ENCODE measurements around the gene FAM210A.

Gene FAM210A

GRCh38 chr18:13726232-13726971 is at the start of gene FAM210A, which contains the start of gene RNMT:
Gene FAM210A, minus strand, starts transcription at chr18:13726558. Its CDS starts 44,481 bp downstream, at chr18:13682077.
Gene RNMT, plus strand, starts transcription at chr18:13726673. Its CDS starts 4,845 bp downstream, at chr18:13731518.
- Histone ChIP-seq H3K27me3 (ENCODE audit: control insufficient read depth, insufficient read depth, low read length) (no peaks in the 10 kb centered on the region), H3K4me1 (peaks cover 7% of the 10 kb centered on the region)

GRCh38 chr18:13775058-13775457 is 48.7 kb upstream of the FAM210A start:
- no peaks in the 10 kb centered on the region for H3K4me1 ChIP-seq
- TF ChIP-seq, protein P1, sequence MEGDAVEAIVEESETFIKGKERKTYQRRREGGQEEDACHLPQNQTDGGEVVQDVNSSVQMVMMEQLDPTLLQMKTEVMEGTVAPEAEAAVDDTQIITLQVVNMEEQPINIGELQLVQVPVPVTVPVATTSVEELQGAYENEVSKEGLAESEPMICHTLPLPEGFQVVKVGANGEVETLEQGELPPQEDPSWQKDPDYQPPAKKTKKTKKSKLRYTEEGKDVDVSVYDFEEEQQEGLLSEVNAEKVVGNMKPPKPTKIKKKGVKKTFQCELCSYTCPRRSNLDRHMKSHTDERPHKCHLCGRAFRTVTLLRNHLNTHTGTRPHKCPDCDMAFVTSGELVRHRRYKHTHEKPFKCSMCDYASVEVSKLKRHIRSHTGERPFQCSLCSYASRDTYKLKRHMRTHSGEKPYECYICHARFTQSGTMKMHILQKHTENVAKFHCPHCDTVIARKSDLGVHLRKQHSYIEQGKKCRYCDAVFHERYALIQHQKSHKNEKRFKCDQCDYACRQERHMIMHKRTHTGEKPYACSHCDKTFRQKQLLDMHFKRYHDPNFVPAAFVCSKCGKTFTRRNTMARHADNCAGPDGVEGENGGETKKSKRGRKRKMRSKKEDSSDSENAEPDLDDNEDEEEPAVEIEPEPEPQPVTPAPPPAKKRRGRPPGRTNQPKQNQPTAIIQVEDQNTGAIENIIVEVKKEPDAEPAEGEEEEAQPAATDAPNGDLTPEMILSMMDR (IDR thresholded peaks at IDR 0.05) = no peak
- no peaks in the 10 kb centered on the region for H3K36me3 ChIP-seq (ENCODE audit: control insufficient read depth, insufficient read depth, low read length)

More at GRCh38 chr18:13726232-13726971, at the start of gene FAM210A, which contains the start of gene RNMT:
- Histone ChIP-seq H3K27ac (peak within 1 kb of the TSS; percentile 60), H3K9ac (peak within 1 kb of the TSS; percentile 3), H3K79me2 (peaks cover 46% of the 10 kb centered on the region), H2AFZ (peak within 1 kb of the TSS; percentile 89), H3K4me2 (ENCODE audit: low read length) (peak within 1 kb of the TSS; percentile 71), H3K9me3 (ENCODE audit: control insufficient read depth, low read length) (no peaks in the 10 kb centered on the region), H3K36me3 (ENCODE audit: control insufficient read depth, insufficient read depth, low read length) (no peaks in the 10 kb centered on the region), H3K4me3 (ENCODE audit: low read depth, low read length) (peak within 1 kb of the TSS; percentile 83)
- TF ChIP-seq, protein P1 (IDR thresholded peaks at IDR 0.05) = no peak

DNA sequence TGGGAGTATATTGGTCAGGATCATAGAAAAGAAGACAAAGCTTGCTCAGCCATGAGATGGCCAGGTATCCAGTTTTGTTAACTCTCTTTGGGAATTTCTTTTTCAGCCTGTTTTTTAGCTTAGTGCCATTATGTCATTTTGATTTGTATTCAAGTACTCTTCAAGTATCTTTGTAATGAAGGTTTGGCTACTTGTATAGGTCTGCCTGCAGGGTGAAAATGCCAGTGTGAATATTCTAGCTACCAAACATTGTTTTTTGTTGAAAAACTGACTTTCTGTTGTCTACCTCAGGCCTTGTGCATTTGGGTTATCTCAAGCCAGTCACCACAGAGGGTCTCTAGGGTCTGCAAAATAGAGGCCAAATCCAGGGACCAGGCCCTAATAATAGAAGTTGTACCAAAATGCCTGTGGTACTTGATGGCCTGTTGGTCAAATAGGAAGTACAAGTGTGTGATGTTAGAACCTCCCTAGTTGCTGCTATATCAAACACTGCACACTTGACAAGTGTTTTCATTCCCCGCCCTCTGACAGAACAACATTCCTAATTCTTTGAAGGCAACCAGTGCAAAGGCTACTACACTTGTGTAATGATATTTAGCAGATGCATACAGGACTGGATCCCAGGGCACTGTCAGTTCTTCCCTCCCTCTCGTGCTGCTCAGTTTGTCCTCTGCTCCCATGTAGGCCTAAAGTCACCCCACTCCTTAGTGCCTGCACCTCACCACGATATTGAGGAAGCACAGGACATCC is 36.5 kb upstream of the FAM210A start:
- H3K27ac ChIP-seq = no peak overlapping the region
- H3K4me3 ChIP-seq (ENCODE audit: low read depth, low read length) = no peak overlapping the region
- H3K36me3 ChIP-seq (ENCODE audit: control insufficient read depth, insufficient read depth, low read length) = no peaks in the 10 kb centered on the region
- no peak overlapping the region for H3K9ac ChIP-seq
- no peaks in the 10 kb centered on the region for H3K9me3 ChIP-seq (ENCODE audit: control insufficient read depth, low read length)
- TF ChIP-seq, protein P1 (IDR thresholded peaks at IDR 0.05) = no peak
- no peaks in the 10 kb centered on the region for H3K27me3 ChIP-seq (ENCODE audit: control insufficient read depth, insufficient read depth, low read length)
- H3K4me2 ChIP-seq (ENCODE audit: low read length) = no peak overlapping the region
- no peaks in the 10 kb centered on the region for H3K4me1 ChIP-seq
- no peaks in the 10 kb centered on the region for H3K79me2 ChIP-seq
- no peak overlapping the region for H2AFZ ChIP-seq

More at GRCh38 chr18:13775058-13775457, 48.7 kb upstream of the FAM210A start:
- H3K9ac ChIP-seq = no peak overlapping the region
- no peaks in the 10 kb centered on the region for H3K27me3 ChIP-seq (ENCODE audit: control insufficient read depth, insufficient read depth, low read length)
- H3K79me2 ChIP-seq = no peaks in the 10 kb centered on the region
- no peak overlapping the region for H3K4me3 ChIP-seq (ENCODE audit: low read depth, low read length)
- no peak overlapping the region for H3K4me2 ChIP-seq (ENCODE audit: low read length)
- H2AFZ ChIP-seq = no peak overlapping the region
- H3K9me3 ChIP-seq (ENCODE audit: control insufficient read depth, low read length) = no peaks in the 10 kb centered on the region
- H3K27ac ChIP-seq = no peak overlapping the region

- no peak overlapping the region for H2AFZ ChIP-seq
- no peaks in the 10 kb centered on the region for H3K36me3 ChIP-seq (ENCODE audit: control insufficient read depth, insufficient read depth, low read length)
- no peaks in the 10 kb centered on the region for H3K79me2 ChIP-seq
- no peak overlapping the region for H3K4me3 ChIP-seq (ENCODE audit: low read depth, low read length)
- TF ChIP-seq, protein P1 (IDR thresholded peaks at IDR 0.05) = no peak
- no peaks in the 10 kb centered on the region for H3K27me3 ChIP-seq (ENCODE audit: control insufficient read depth, insufficient read depth, low read length)
- H3K9me3 ChIP-seq (ENCODE audit: control insufficient read depth, low read length) = no peaks in the 10 kb centered on the region
- H3K4me2 ChIP-seq (ENCODE audit: low read length) = no peak overlapping the region
- no peaks in the 10 kb centered on the region for H3K4me1 ChIP-seq
- H3K9ac ChIP-seq = no peak overlapping the region
- no peak overlapping the region for H3K27ac ChIP-seq
Measured at GRCh38 chr18:13760047-13760446, 33.7 kb upstream of the FAM210A start.
